ENCODE data around the gene DCLK1. TPM values are rescaled to one million over a fixed set of nuclear protein-coding genes. Genes with fewer than 3 reads are reported as not detected.

DCLK1 gene
- total and polyA plus RNA-seq, 2 experiments from 2014 or later = 0.48 to 0.65 TPM

- no peaks in the 10 kb centered on the region for H3K9me3 ChIP-seq (ENCODE audit: low read depth)
- H3K27me3 ChIP-seq (replicated peaks; ENCODE audit: insufficient read depth) = no peaks in the 10 kb centered on the region
- H3K9ac ChIP-seq = no peak overlapping the region
- H3K4me2 ChIP-seq (ENCODE audit: unreplicated experiment) = no peak overlapping the region
- H3K79me2 ChIP-seq (ENCODE audit: insufficient read depth) = no peaks in the 10 kb centered on the region
- DNase-seq = no peak
- H4K20me1 ChIP-seq (ENCODE audit: insufficient read depth) = no peaks in the 10 kb centered on the region
- in situ Hi-C loops (cut with MboI) = no loop called here
- no peak overlapping the region for H2AFZ ChIP-seq
- peaks cover 16% of the 10 kb centered on the region for H3K4me1 ChIP-seq (ENCODE audit: insufficient read depth)
- H3F3A ChIP-seq (ENCODE audit: insufficient read depth) = peaks cover 11% of the 10 kb centered on the region
- 76 to 88% methylated on average over 2 of the region's 2 CpGs for WGBS, 2 experiments (ENCODE audit: low coverage in 1 of 2, low lambda C conversion rate in 2 of 2, missing lambda C conversion rate in 2 of 2)
- H3K4me3 ChIP-seq = no peak overlapping the region
- H3K27ac ChIP-seq = no peak overlapping the region
- TF ChIP-seq EZH2phosphoT487 (IDR thresholded peaks at IDR 0.05; ENCODE audit: insufficient read depth, low read depth) = no peak
- H3K9me2 ChIP-seq (ENCODE audit: insufficient read depth) = no peaks in the 10 kb centered on the region
- no peaks in the 10 kb centered on the region for H3K36me3 ChIP-seq (ENCODE audit: low read depth)
Measured at GRCh38 chr13:35761440-35762252, 369.5 kb downstream of the DCLK1 start.

GRCh38 chr13:35760735-35761281 is 370.4 kb downstream of the DCLK1 start:
- Histone ChIP-seq H3K4me1 (ENCODE audit: insufficient read depth) (peaks cover 16% of the 10 kb centered on the region), H3F3A (ENCODE audit: insufficient read depth) (peaks cover 11% of the 10 kb centered on the region), H3K9ac (no peak overlapping the region), H3K27me3 (replicated peaks; ENCODE audit: insufficient read depth) (no peaks in the 10 kb centered on the region), H3K4me2 (ENCODE audit: unreplicated experiment) (no peak overlapping the region), H3K27ac (no peak overlapping the region), H3K9me2 (ENCODE audit: insufficient read depth) (no peaks in the 10 kb centered on the region), H3K79me2 (ENCODE audit: insufficient read depth) (no peaks in the 10 kb centered on the region), H4K20me1 (ENCODE audit: insufficient read depth) (no peaks in the 10 kb centered on the region), H3K4me3 (no peak overlapping the region), H3K9me3 (ENCODE audit: low read depth) (no peaks in the 10 kb centered on the region), H2AFZ (no peak overlapping the region), H3K36me3 (ENCODE audit: low read depth) (no peaks in the 10 kb centered on the region)
- in situ Hi-C loops (cut with MboI) = no loop called here
- DNase-seq = no peak
- WGBS, 2 experiments (ENCODE audit: low coverage in 1 of 2, low lambda C conversion rate in 2 of 2, missing lambda C conversion rate in 2 of 2) = 79 to 89% methylated on average over 12 to 13 of the region's 13 CpGs
- TF ChIP-seq EZH2 (IDR thresholded peaks at IDR 0.05; ENCODE audit: insufficient read depth, poor library complexity, severe bottlenecking) (no peak), EZH2phosphoT487 (IDR thresholded peaks at IDR 0.05; ENCODE audit: insufficient read depth, low read depth) (no peak)

GRCh38 chr13:35747594-35747993 is 383.6 kb downstream of the DCLK1 start:
- TF ChIP-seq EZH2 (IDR thresholded peaks at IDR 0.05; ENCODE audit: insufficient read depth, poor library complexity, severe bottlenecking) (no peak), EZH2phosphoT487 (IDR thresholded peaks at IDR 0.05; ENCODE audit: insufficient read depth, low read depth) (no peak)
- no peak overlapping the region for H3K4me2 ChIP-seq (ENCODE audit: unreplicated experiment)
- 16 to 28% methylated on average over 2 of the region's 2 CpGs for WGBS, 2 experiments (ENCODE audit: low coverage in 1 of 2, low lambda C conversion rate in 2 of 2, missing lambda C conversion rate in 2 of 2)
- H3K4me1 ChIP-seq (ENCODE audit: insufficient read depth) = no peaks in the 10 kb centered on the region
- no peaks in the 10 kb centered on the region for H3F3A ChIP-seq (ENCODE audit: insufficient read depth)
- H3K27me3 ChIP-seq (replicated peaks; ENCODE audit: insufficient read depth) = no peaks in the 10 kb centered on the region
- no peak overlapping the region for H3K27ac ChIP-seq
- no peaks in the 10 kb centered on the region for H3K79me2 ChIP-seq (ENCODE audit: insufficient read depth)
- DNase-seq = peak; percentile 37
- no peaks in the 10 kb centered on the region for H3K9me2 ChIP-seq (ENCODE audit: insufficient read depth)
- H3K9ac ChIP-seq = no peak overlapping the region
- no peaks in the 10 kb centered on the region for H4K20me1 ChIP-seq (ENCODE audit: insufficient read depth)
- no peak overlapping the region for H3K4me3 ChIP-seq
- no peaks in the 10 kb centered on the region for H3K9me3 ChIP-seq (ENCODE audit: low read depth)
- in situ Hi-C loops (cut with MboI) = no loop called here
- H2AFZ ChIP-seq = no peak overlapping the region
- H3K36me3 ChIP-seq (ENCODE audit: low read depth) = no peaks in the 10 kb centered on the region

- H3K4me1 ChIP-seq (ENCODE audit: insufficient read depth) = no peaks in the 10 kb centered on the region
- no peak for TF ChIP-seq EZH2phosphoT487 (IDR thresholded peaks at IDR 0.05; ENCODE audit: insufficient read depth, low read depth)
- TF ChIP-seq EZH2 (IDR thresholded peaks at IDR 0.05; ENCODE audit: insufficient read depth, poor library complexity, severe bottlenecking) = no peak
- no peaks in the 10 kb centered on the region for H3K9me3 ChIP-seq (ENCODE audit: low read depth)
- 41% methylated on average over 9 of the region's 9 CpGs for WGBS, 2 experiments (ENCODE audit: low coverage in 1 of 2, low lambda C conversion rate in 2 of 2, missing lambda C conversion rate in 2 of 2)
- H3F3A ChIP-seq (ENCODE audit: insufficient read depth) = no peaks in the 10 kb centered on the region
- in situ Hi-C loops (cut with MboI) = no loop called here
- H3K27ac ChIP-seq = no peak overlapping the region
- no peak overlapping the region for H3K9ac ChIP-seq
- H4K20me1 ChIP-seq (ENCODE audit: insufficient read depth) = no peaks in the 10 kb centered on the region
- H3K4me2 ChIP-seq (ENCODE audit: unreplicated experiment) = no peak overlapping the region
- no peaks in the 10 kb centered on the region for H3K36me3 ChIP-seq (ENCODE audit: low read depth)
- H3K27me3 ChIP-seq (replicated peaks; ENCODE audit: insufficient read depth) = no peaks in the 10 kb centered on the region
- no peak overlapping the region for H3K4me3 ChIP-seq
- DNase-seq = no peak
- no peaks in the 10 kb centered on the region for H3K9me2 ChIP-seq (ENCODE audit: insufficient read depth)
- H3K79me2 ChIP-seq (ENCODE audit: insufficient read depth) = no peaks in the 10 kb centered on the region
- no peak overlapping the region for H2AFZ ChIP-seq
Measured at GRCh38 chr13:35744566-35745178, 386.5 kb downstream of the DCLK1 start.
